Measurements from ENCODE around the gene TECRL.

The TECRL gene, protein sequence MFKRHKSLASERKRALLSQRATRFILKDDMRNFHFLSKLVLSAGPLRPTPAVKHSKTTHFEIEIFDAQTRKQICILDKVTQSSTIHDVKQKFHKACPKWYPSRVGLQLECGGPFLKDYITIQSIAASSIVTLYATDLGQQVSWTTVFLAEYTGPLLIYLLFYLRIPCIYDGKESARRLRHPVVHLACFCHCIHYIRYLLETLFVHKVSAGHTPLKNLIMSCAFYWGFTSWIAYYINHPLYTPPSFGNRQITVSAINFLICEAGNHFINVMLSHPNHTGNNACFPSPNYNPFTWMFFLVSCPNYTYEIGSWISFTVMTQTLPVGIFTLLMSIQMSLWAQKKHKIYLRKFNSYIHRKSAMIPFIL
- total RNA-seq: 0 reads per million in 2 donors

DNA sequence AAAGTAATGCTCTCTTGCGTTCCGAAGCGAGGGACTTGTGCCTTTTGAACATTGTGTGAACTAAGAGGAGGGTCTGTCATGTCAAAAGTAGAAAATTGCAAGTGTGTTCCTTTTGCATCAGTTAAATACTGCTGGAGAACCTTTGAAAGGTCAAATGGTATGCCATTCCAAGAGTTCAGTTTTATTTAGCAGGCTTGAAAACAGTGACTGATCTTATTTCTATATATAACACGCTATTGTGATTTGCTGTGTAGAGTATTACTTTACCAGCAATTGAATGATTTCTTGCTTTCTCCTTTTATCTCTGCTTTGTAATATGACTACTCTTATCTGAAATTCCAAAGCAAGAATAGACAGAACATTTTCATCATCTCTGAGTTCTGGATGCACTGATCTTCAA is at the start of gene TECRL:
TSS of gene TECRL (minus strand) at position 151 of the 400 bp plus-strand sequence. CDS start at position 52, 99 bp downstream.
- no peak for DNase-seq

DNA sequence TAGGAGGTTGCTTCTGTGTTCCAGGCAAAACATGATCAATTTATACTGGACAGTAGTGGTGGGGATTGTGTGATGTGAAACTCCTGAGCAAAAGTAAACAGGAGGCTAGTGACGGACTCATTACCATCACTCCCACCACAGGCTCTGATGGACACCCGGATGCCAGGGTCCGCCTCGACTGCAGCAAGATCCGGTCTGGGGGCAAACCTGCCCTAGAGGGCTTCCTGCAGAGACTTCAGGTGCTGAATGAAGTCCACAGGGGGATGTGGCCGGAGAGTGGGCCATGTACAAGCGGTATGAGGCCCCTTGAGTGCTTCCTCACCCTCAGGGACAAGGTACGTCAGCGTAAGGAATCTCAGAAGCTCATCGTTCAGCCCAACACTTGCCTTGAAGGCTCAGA is 23.4 kb upstream of the TECRL start:
- DNase-seq: no peak

DNA sequence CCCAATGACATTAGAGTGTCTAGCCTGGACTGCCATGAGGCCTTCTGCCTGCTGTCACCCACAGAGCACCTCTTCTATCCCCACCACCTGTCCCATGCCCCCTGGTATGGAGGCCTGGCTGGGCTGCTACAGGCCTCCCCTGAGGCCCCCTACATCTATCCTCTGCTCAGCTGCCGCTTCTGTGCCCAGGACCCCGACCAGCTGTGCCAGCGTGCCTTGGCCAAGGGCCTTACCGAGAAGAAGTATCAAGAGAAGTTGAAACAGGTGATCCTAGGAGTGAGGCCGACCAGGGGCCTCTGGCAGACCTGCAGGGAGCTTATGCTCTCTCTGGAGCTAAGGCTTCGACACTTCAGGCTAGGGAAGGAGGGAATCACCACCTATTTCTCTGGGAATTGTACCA is 21.7 kb upstream of the TECRL start:
- no peak for DNase-seq

DNA sequence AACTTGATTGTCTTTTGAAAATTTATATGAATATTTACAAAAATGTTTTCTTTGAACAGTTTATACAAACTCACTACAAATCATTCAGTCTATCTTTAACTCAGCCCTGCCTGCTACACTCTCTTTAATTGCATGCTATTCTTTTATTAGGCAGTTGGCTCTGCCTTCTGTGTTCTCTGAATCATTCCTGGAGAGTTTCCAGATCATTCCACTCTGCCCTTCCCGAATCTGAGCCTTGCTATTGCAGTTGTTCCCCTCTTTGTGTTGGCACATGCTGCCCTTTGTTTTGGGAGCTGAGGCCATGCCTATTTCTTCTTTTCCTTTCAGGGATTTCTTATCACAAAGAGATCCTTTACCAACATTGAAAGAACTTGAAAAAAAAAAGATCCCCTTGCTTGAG is 8.7 kb upstream of the TECRL start:
- no peak for DNase-seq

DNA sequence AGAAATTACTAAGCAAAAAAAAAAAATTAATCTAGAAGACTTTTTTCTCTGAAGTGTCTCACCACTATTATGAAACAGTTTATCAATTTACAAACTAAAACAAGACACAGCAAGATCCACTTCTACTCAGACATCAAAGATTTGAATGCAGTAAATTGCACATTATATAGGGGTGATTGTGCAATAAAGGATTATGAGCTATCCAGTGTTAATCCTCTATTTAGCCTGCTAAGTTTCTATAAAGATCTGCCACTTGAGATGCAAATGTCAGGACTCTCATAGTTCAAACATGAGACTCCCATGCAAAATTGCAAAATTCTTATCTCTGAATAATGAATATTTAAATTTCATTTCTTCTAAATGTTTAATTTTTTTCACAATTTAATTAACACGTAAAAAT is 2.2 kb downstream of the TECRL start:
- DNase-seq: no peak

DNA sequence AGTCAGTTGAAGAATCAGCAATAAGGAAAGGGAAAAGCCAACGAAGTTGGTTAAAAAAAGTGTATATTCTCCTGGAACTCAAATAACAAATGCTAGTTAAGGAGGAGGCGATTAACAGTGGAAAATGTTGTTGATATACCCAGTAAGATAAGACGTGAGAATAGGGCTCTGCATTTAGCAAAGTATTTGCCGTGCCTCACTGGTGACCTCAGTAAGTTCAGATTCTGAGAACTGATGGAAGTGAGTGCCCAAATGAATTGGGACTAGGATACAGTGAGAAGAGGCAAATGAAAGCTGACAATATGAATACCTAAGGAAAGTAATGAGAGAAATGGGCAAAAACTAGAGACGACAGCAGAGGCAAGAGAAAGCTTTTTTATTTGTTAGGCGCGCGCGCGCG is 3.5 kb downstream of the TECRL start:
- DNase-seq: no peak

DNA sequence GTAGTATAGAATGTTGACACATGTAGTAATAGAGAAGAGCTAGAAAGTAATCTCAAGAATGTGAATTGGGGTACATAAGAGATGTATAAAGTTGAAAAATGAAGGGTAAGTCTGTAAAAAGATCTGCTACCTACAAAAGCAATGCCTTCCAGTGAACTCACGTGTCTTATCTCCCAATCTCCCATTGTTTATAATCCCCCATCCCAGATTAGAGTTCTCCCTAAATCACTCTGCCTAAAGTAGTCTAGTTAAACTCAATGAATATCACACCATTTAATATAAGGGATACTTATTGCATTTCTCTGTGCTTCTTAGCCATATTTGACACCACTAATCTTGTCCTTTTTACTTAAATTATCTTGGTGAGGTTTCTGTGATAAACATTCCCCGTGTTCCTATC is 6.6 kb downstream of the TECRL start:
- no peak for DNase-seq

DNA sequence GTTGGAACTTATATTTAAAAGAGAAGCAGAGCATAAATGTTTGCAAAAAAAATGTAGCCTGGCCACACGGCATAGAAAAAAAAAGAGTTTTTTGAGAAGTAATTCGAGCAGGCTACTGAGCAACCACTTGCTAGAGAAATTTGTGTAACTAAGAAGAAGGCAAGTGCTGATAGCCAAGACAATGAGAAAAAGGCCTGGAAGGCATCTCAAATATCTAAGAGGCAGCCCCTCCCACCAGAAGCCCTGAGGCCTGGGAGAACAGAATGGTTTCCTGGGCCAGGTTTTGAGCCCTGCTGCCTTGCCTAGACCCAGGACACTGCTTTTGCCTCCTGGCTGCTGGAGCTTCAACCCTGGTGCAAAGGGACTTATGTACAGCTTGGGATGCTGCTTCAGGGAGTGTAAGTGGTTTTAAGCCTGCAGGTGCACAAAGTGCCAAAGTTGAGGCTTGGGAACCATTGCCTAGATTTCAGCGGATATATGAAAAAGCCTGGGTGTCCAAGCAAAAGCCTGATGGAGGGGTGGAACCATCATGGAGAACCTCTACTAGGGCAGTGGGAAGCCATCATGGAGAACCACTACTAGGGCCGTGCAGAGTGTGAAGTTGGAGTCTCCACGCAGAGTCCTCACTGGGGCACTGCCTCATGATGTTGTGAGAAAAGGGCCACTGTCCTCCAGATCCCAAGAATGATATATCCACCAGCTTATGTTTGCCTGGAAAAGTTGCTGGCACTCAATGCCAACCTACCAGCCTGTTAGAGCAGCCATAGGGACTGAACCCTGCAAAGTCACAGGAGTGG is 9.7 kb downstream of the TECRL start:
- DNase-seq: no peak

DNA sequence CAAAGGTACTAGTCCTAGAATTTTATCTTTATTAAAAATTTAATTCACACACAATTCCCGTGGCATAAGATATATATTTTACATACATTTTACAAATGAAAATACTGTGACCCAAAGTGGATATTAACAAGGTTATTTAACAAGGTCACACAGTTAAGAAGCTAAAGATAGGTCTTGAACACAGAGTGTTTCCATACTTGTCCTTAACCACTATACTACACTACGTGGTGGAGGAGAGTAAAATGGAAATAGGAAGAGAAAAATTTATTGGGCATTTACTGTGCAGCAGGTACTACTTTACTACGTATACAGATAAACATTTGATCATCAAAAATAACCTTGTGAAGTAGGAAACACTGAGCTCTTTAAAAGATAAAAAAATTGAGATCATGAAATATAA is 14.8 kb downstream of the TECRL start:
- no peak for DNase-seq

DNA sequence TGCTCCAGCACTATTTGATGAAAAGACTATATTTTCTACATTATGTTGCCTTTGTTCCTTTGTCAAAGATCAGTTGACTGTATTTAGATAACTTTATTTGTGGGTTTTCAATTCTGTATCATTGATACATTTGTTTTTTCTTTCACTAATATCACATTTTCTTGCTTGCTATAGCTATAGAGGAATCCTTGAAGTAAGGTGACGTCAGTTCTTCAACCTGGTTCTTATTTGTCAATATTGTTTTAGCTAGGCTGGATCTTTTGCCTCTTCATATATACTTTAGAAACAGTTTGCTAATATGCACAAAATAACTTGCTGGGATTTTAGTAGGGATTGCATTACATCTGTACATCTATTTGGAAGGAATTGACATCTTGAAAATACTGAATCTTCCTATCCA is 21.0 kb downstream of the TECRL start:
- DNase-seq: no peak

DNA sequence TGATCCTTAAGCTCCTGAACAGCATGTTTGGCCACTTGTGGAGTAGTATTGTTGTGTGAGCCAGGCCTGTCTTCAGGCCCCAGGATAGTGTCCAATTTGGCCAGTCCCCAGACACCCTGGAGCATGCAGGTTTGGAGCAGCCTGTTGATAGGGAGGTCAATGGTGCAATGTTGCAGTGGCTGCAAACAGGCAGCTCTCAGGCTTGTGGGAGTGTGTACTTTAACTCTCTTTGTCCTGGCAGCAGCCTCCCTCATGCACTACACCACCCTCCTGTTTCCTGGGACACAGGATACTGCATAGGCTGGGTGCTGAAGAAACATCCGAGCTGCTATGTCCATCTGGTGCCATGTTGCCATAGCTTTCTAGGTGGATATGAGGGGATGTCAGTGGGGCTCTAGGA is 24.0 kb downstream of the TECRL start:
- no peak for DNase-seq

DNA sequence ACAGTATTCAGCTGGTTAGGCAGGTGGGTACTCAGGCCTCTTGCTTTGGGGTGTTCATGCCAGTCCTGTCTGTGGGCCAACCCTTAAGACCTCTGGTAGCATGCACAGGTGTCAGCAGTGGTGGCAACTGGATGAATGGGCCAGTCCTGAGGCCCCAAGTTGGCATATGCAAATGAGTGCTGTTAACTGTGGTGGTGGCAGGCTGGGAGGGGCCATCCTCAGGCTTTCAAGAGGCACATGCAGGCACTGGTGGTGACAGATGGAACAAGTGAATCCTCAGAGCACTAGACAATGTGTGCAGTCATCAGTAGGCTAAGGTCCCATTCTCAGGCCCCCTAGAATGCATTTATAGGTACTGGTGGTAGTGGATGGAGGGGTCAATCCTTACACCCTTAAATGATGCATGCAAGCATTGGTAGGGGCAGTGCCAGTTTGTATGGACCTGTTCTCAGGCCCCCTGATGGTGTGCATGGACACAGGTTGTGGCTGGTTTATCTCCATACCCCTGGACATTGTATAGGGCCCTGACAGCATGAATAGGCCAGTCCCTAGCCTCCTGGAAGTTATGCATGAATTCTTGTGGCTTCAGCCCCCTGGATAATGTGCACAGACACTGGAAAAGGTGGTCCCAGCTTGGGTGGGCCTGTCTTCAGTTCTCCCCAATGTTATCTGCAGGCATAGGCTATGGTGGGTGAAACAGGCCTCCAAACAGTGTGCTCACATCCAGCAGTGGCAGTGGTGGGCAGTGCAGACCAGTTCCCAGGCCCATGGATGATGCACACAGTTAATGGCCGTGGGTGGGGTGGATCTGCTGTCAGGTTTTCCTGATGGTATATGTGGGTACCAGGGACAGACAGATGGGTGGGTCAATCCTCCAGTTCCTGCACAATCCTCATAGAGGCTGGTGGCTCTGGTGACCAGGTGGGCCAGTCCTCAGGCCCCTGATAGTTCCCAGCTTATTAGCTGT is 24.7 kb downstream of the TECRL start:
- DNase-seq: no peak

DNA sequence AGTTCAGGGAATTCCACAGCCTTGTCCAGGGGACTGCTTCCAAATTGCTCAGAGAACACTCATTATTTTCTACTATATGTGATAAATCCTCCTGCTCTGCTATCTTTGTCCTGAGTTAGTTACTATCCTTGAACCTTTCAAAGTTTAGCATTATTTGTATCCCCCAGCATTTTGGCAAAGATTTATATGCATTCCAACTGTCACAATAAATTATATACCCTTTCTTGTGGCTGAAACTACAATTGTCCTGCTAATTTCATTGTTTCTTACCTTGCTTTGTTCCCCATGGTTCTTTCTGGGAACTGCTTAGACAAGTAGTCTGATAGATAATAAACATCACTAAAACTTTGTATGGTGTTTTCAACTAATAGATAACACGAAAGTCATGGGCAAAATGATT is 40.5 kb downstream of the TECRL start:
- no peak for DNase-seq

DNA sequence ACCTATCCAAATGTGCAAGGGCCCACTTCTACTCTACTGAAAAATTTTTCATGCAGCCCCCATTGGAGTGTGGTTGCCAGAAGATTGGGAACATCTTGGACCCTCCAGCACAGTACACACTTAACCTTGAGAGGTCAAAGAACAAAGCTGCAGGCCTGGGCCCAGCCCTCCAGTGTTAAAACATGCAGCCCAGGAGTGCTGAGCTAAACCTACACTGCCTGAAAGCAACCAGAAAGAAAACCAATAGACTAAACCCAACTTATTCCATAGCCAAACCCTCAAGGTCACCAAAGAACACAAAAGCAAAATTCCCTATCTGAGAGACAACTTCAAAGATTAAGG is 47.9 kb downstream of the TECRL start:
- no peak for DNase-seq

DNA sequence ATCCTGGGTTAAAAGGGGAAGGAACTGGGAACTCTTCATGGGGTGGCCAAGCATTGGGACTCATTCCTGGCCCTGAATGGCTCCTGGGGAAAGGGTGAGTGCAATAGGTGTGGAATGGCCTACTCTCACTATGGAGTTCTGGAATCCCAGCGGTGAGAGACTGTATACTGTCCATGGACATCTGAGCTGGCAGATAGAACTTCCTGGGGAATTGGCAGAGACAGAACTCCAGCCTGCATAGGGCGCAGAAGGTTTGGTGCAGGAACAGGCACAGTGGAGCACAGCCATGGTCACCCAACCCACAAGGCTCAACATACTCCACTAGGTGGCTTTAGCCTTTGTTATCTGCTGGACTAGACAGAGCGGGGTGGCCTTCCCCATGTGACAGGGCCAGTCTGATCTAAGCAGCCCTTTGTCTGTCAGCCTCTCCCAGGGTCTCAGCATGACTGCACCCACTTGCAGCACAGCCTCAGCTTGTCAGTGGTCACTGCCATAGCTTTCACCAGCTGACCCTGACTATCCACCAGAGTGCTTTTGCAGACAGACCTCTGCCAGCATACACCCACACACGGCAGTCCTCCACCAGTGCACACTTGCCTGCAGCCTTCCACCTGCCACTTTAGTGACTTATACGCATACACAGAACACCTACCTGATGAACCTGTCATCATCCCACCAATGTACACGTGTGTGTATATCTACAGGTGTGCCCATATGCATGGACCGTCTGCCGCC is 48.4 kb downstream of the TECRL start:
- no peak for DNase-seq

DNA sequence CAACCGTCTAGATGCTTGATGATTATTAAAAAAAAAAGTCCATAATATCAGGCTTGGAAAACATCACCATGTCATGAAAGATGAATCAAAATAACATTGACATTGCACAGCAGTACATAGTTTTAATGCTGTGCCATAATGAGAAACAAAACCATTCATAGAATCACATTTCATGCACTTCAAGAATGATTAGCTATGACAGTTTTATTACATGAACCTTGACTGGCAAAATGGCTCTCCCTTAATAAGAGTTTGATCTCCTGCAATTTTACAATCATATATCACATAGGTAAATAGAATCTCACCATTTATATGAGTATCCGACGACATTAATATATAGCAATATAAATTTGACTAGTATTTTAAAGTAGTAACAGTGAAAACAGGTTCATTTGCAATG is 49.8 kb downstream of the TECRL start:
- no peak for DNase-seq

DNA sequence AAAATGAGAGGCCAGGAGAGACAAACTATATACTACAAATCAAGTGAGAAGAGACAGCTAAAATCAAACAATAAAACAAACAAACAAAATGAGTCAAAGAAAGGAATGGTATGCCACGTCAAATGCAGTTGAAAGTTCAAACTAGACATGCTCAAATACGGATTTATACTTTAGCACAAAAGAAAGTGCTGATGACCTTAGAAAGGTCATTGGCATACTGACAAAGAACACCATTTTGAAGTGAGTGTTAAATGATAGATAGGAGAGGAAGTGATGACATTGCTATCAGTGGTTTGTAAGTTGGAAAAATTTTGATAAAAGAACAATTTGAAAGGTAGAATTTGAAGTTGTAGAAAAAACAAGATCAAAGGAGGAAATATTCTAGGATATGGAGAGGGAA is 55.3 kb downstream of the TECRL start:
- no peak for DNase-seq

DNA sequence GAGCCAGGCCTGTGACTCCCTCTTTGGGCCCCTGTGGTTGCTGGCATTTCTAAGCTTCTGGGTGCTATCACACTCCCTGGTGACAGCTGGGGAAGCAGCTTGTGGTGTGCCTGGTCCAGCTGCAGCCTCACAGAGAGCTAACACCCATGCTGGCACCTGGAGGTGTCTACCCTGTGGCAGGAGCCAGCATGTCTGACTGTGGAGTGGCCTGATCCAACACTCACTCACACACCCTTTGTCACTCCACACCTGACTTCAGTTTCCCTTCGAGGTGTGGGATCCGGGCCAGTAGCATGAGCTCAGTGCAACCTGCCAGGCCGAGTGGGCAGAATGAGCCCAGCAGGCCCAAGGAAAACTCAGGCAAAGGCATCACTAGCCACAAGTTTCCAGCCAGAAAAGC is 67.5 kb downstream of the TECRL start:
- DNase-seq: no peak

DNA sequence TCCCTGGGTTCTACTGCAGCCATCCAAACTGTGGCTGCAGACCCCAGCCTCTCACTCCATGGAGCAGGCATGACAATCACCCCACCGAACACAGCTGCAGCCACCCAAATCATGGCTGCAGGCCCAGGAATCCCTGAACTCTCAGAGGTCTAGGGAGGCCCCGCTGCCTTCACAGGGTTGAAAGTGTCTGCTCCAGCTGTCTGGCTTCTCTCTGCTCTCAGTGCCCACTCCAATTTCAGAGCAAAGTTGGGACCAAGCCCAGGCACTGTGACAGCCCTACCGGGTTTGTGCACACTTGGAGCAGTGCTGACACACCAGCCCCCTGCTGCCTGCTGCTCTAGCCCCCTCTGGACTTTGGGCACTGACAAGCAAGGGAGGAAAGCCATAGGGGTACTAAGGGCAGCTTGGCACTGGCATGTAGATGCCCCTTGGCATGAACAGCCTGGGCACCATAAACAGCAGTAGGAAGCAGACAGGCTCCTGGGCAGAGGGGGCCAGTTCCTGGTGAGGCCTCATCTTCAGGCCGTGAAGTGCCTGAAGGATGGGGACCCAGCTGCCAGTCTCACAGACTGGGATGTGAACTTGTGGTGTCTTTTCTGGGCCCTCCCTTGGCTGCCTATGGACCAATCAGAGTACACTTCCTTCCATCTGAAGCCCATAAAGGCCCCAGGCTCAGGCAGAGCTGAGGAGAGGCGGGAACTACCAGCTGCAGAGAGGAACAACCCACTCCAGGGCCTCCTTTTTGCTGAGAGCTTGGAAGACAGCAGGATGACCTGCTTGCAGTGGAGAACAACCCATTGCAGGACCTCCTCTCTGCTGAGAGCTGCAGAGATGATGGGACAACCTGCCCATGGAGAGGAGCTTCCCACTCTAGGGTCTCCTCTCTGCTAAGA is 68.8 kb downstream of the TECRL start:
- no peak for DNase-seq

DNA sequence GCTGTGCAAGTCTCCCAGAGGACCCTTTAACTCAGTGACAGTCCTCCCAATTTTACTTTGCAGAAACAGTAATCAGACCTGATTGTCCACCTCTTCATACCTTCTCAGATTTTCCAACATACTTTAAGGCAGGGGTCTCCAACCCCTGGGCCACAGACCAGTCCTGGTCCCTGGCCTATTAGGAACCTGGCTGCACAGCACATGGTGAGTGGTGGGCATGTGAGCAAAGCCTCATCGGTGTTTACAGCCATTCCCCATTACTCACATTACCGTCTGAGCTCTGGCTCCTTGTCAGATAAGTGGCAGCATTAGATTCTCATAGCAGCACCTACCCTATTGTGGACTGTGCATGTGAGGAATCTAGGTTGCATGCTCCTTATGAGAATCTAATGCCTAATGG is 74.3 kb downstream of the TECRL start:
- DNase-seq: no peak

DNA sequence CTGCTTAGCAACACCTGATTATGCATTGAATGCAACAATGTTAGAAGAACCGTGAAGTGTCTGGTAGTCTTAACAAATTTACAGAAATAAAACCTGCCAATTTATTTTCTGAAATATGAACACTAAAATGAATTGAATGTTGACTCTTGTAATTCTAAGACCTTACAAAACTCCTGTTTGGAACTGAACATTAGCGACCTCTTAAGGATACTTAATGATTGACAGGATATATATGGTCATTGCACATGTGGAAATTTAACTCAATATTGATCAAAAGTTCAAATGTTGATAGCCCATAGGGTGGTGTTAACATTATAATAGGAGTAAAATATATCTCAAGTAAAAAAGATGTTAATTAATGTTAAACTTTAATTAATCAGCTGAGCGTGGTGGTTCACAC is 79.1 kb downstream of the TECRL start:
- DNase-seq: no peak

DNA sequence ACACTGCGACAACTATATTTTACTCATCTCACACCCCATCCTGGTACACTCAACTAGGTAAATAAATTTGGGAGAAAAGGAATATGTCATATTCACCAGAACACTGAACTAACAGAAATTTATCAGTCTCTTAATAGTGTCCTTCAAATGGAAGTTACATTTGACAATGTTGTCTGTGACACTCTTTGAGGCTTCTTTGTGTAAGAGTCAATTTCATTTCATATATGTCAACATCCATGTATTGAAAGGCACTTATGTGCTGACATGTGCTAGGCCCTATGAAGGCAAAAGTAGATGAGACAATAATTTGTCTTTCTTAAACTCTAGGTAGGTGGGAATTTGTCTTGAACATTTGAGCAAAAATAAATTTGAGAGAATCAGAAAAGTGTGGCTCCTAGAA is 82.0 kb downstream of the TECRL start:
- no peak for DNase-seq
